SH-SY5Y (cell line): ENCODE results near the gene STX10.

ENCODE experiments used
- GATA2 ChIP-seq: IDR thresholded peaks from 2 replicates; pipeline ENCODE4 v1.6.1; 2011; ENCODE audit warnings: mild to moderate bottlenecking, low read depth, low read length
- GATA3 ChIP-seq: IDR thresholded peaks from 2 replicates; pipeline ENCODE4 v1.6.1; 2011; ENCODE audit warnings: low read depth, mild to moderate bottlenecking, low read length, moderate library complexity

Gene STX10

DNA sequence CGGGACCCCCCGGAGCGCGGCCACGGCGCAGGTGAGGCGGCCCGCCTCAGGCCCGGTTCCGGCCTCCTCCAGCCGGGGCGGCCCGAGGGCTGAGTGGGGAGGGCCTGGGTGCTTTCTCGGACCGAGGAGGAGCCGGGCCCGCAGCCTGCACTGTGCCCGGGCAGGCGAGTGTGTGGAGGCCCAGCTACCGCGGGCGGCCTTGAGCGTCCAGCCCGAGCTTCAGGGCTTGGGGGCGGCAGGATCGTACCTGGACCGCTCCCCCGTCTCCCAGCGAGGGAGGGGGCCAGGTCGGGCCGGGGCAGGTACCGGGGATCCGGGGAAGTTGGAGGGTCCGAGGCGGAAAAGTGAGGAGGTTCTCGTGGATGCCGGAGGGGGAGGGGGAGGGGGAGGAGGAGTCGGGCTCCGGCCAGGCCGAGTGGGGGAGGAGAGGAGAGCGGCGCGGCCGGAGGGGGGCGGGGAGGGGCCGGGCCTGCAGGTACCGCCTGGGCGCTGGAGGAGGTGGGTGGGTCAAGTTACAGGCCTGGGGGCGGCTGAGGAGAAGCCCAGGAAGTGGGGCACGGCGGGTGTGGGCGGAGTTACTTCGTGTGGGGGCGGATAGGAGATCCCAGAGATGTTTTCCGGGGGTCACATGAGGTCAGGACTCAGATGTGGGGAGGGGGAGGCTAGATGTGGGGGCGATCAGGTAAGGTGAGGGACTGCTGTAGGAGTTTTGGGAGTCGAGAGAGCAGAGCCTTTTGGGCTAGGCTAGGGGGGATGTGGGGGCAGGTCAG lies 31.6 kb downstream of the STX10 start:
- TF ChIP-seq GATA2 (no peak), GATA3 (no peak)

DNA sequence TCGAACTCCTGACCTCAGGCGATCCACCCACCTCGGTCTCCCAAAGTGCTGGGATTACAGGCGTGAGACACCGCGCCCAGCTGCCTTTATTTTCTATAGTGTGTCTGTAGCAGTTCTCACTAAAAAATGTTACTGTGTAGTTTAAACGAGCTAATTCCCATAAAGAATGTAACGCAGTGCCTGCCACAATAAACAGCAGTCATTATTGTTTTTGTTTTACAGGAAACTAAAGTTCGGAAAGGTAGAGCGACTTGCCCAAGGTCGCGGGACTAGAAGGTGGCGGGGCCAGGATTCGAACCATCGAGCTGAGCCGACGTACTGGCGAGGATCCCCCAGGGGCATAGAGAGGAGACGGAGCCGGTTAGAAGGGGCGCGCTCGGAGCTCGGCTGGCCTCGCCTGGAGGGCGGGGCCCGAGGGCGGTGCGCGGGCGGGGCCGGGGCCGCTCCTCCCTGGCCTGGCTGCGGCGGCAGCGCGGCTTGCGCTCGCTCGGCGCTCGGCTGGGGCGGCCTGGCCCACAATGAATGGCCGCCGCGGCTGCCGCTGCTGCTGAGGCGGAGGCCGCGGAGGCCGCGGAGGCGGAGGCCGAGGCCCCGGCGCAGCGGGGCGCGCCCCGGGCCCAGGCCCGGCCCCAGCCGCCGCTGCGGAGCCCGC lies 32.3 kb downstream of the STX10 start, which contains the start of gene NACC1:
TSS of gene NACC1 (plus strand) at position 493 of the 652 bp plus-strand sequence. CDS start 16,944 bp downstream, outside the sequence.
- TF ChIP-seq GATA3 (no peak), GATA2 (no peak)

DNA sequence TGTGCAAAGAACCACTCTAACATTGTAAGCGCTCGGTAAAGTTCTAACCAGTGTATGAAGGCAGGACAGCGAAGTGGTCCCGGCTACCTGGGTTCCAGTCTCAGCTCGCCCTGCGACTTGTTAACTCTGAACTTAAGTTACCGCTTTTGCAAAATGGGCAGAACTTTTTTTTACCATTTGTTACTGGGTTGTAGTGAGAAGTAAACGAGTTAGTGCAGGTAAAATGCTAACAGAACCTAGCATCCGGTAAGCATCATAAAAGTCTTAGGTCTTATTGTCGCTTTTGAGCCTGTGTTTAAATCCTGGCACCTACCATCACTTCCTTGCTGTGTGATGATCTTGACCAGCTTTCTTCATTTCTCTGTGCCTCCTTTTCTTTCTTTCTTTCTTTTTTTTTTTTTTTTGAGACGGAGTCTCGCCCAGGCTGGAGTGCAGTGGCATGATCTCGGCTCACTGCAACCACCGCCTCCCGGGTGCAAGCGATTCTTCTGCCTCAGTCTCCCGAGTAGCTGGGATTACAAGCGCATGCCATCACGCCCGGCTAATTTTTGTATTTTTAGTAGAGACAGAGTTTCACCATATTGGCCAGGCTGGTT lies 32.9 kb downstream of the STX10 start:
- no peak for TF ChIP-seq GATA3
- TF ChIP-seq GATA2, result no peak

DNA sequence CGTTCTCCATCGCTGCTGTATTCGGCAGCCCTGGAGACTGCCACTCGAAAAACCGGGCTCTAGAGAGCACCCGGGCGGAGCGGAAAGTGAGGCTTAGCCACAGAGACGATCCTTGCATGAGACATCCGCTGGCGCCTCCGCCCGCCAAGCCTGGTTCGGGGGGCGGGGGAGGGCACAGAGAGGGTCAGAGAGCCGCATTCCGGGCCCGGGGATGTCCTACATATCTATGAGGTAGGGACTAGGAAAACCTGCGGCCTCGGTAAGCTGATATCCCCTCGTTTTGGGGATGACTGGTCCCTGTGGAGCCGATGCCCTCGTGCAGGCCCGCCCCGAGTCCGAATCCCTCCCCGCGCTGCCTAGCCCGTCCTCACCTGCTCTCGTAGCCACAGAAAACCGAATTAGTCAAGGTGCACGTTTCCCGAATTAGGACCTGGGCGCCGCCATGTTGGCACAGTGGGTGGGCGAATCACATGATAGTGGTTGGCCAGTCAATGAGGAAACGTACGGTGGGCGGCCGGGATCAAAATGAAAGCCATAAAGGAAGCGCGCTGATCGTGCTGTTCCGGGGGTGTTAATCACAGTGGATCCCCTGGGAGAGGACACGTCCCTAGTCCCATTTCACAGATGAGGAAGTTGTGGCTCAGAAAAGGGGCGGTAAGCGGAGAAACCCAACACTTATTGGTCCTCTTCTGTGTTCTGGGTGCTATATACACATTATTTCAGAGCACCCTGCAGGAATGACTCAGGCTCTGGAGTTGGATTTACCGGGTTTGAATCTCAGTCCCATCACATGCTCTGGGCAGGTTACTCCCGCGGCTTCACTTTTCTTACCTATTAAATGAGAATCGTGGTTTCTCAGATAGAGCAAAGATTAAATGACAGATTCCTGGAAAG lies 33.6 kb downstream of the STX10 start, which contains the start of gene TRMT1:
TSS of gene TRMT1 (minus strand) at position 459 of the 894 bp plus-strand sequence. CDS start at position 118, 341 bp downstream.
- TF ChIP-seq GATA3 (no peak), GATA2 (no peak)

DNA sequence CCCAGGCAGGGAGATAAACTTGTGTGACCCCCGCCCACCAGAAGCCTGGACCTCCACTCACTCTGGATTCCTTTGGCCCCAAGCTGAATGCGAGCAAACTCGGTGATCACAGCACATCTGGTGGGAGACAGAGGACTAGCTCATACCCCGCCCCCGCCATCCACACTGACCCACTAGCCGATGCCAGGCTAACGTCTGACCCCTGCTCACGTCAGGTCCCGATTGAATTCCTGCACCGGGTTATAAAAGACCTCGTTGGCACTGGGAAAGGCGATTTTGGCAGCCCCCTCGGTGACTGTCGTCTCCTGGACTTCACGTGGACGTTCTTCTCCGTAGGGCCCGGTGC lies 34.3 kb downstream of the STX10 start:
- TF ChIP-seq GATA3 (no peak), GATA2 (no peak)

DNA sequence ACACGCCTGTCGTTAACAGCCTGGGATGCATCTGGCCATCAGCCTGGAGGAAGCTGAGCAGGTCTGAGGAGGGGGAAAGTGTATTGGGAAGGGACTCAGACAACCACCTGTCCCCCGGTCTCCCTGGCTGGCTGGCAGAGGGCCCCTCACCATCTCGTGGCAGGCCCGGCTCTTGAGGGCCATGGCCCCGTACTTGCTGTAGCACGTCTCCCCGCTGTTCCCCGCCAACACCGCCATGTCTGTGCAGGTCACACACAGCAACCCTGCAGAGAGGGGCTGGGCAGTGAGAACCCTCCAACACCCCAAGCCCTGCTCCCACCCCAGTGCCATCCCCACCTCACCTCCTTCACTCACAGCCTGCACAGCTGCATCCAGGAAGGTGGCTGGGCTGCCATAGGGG lies 37.6 kb downstream of the STX10 start:
- TF ChIP-seq GATA3 (no peak), GATA2 (no peak)

DNA sequence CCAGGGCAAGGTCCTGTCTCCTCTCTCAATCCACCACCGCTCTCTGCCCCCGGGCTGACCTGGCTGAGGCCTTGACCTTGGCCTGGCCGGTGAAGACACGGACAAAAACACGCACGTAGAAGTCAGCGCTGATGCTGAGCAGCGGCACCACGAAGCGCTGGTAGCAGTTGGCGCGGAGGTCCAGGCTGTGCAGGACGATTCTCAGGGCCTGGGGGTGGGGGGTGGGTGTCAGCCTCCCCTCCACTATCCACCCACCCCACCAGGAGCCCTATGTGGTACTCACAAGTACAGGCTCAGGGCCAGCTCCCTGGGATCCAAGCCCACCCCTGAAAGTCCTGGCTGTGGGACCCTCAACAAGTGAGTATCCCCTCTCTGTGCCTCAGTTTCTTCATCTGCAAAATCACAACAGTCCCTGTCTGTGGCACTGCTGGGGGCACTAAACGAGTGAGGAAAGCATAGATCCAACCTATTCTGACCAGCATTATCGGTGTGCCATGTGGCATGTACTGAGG lies 40.0 kb downstream of the STX10 start:
- TF ChIP-seq GATA3 (no peak), GATA2 (no peak)

DNA sequence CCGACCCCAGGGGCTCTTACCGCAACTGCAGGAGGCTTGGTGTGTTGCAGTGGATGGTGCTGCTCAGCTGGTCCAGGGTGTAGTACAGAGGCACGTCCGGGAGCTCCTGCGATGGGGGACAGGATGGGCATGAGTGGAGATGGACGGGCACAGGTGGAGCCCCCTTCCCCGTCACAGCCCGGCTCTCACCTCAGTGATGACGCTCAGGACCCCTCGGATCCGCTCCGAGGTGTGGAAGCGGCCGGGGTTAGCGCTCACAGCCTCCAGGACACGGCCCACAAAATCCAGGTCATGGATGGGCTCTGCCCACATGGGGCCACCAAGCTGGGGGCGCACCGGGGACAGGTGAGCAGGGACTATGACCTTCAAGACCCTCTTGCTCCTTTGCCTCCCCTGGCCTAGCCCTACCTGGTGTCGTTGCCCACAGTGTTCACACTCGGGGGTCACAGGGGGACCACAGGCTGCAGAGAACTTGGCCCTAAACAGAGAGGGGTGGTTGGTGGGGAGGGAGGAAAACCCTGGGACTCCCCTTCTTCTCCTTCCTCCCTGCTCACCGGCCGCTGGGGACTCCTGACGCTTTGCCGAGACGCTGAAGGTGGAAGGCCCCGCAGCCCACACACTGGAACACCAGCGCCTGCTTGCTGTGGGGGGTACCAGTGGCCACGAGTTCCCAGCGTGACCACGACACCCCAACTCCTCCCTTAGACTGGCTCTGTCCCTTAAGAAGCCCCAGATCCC lies 40.6 kb downstream of the STX10 start:
- TF ChIP-seq GATA3, result no peak
- no peak for TF ChIP-seq GATA2

DNA sequence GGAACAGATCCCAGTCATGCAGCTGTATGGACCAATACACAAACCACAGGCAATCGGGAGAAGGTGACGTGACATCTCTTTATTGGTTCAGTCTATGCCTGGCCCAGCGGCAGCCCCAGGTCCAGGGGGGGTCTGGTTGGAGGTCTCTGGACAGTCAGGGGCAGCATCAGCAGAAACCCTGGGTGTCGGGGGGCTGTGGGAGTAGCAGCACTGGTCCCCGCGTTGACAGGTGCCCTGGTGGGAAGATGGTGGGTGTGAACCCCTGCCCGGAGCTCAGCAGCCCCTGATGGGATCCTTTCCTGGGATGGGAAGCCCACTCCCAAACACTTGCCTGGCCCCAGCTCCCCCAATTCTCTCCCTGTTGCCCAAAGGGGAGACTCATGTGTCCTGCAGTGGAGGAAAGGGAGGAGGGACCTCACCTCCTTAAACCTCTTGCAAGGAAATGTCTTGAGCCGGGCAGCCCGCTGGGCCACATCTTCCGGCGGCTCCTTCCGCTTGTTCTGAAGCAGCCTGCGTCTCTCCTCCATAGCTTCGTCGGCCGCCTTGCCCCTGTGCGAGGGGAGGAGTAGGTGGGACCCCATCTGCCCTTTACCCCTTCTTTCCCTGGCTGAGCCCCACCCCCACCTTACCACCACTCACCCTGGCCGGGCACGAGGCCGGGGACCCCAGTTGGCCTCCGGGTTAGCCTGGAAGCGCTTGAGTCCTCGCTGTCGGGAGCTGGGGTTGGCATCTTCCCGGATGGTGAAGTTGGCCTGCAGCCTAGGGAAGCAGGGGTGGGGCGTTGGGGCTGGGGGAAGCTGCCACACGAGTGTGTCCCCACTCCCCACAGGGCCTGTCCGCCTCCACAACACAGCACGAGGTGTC lies 45.1 kb downstream of the STX10 start:
- TF ChIP-seq GATA2 (no peak), GATA3 (no peak)

DNA sequence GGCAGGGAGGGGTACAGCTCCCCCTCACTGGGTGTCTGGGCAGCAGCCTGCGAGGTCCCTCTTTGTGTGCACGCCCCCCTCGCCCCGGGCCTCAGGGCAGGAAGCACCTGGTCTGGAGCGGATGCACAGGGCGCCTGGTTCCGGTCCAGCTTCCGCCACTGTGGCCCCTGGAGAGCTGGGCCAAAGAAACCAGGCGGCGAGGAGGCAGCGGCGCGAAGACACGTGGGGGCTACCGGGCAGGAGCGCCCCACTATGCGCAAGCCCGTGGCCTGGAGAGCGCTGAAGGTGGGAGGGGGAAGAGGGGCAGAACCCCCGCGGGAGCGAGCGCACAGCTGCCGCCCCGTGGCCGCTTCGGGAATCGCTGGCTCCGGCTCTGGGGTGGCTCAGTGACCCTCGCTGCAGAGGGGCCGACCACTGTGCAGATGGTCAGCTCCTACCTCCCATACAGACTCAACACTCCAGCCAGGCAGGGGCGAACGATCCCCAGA lies 45.8 kb downstream of the STX10 start:
- TF ChIP-seq GATA3 (no peak), GATA2 (no peak)

DNA sequence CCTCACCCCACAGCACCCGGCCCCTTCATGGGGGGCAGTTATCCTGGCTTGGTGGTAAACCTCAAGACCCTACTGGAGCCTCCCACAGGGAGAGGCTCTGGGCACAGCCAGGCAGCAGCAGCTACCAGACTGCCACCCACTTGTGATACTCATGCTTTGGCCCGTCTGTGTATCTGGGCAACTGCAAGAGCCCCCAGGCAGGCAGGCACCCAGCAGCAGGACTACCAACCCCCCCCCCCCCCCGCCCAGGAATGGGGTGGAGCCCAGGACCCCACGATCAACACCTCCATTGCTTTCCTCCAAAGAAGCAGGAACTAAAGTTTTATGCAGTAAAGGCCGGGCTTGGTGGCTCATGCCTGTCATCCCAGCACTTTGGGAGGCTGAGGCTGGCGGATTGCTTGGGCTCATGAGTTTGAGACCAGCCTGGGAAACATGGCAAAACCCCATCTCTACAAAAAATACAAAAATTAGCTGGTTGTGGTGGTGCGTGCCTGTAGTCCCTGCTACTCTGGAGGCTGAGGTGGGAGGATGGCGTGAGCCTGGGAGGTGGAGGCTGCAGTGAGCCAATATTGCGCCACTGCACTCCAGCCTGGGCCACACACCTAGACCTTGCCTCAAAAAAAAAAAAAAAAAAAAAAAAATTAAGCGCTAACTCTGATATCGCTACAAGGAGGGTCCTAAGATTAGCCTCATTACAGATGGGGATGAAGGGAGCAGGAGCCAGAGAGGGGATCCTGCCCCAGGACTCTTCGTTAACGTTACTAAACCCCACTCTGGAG lies 46.4 kb downstream of the STX10 start:
- TF ChIP-seq GATA2 (no peak), GATA3 (no peak)
